NCI-H1105 treated with DMSO at 0.1 percent for 48 hours (cell line): Measurements from ENCODE around the gene SYVN1.
"Not testable (repeated sequence)": the region's sequence is repeated elsewhere in the genome, so short reads cannot be mapped to it uniquely, and the experiment has no call there.

Experiments
- DNase-seq: peaks from one replicate; lab custom pipeline; 2025; lab: John Stamatoyannopoulos, UW

SYVN1 gene

GRCh38 chr11:65134240-65134951, at the start of gene SYVN1:
Gene SYVN1, minus strand, starts transcription at chr11:65134519. Its CDS starts 918 bp downstream, at chr11:65133601.
- peak; percentile 95 for DNase-seq

DNA sequence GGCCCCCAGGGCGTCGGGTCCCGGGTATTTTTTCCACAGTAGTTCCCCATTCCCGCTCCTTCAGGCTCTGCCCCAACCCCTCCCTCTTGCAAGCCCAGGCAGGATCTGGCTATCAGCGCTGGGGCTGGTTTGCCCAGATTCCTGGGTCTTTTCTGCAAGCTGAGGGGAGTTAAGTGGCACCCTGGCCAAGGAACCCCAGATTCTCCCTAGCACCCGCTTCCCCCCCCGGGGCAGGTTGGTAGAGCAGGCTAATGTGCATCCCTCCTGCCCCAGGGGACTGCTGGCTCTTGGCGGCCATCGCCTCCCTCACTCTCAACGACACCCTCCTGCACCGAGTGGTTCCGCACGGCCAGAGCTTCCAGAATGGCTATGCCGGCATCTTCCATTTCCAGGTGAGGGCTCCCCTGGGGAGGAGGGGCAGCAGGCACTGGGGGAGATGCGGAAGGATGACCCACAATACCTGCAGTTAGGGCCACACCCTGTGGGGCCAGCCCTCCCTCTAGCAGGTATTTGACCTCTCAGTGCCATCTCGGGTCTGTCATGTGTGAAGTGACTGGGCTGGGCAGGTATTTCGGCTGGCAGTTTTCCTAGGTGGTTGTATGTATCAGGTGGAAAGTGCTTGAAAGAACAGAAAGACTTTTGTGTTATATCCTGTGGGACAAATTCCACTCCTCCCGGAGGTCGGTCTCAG, 49.0 kb upstream of the SYVN1 start:
- no peak for DNase-seq

DNA sequence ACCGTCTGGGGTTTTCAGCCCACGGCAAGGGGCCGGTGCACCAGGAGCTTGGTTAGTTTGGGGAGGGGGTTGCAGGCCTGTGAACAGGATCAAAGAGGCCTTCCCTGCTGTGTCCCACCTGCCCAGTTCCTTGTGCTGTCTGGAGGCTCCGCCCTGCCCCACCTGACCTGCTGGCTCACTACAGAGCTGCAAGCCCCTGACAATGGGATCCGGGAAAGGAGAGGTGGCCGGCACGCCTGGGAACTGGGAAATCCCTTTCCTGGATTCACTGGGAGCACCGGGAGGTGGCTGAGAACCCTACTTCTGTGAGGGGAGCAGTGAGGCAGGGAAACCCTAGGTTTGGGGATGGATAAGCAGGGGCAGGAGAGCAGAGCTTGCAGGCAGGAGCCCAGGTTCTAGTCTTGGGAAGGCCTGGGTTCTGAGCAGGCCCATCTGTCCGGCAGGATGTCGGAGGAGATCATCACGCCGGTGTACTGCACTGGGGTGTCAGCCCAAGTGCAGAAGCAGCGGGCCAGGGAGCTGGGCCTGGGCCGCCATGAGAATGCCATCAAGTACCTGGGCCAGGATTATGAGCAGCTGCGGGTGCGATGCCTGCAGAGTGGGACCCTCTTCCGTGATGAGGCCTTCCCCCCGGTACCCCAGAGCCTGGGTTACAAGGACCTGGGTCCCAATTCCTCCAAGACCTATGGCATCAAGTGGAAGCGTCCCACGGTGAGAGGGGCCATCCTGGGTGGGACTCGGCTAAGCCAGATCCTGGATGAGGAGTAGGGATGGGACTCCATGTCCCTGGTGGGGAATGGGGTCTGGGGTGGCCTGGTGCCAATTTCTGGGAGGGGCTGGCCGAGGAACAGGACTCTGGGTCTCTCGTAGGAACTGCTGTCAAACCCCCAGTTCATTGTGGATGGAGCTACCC, 48.2 kb upstream of the SYVN1 start:
- DNase-seq = peak; percentile 40

GRCh38 chr11:65181569-65182257, 47.4 kb upstream of the SYVN1 start, which contains the start of gene CAPN1:
Gene CAPN1, plus strand, starts transcription at chr11:65181928. Its CDS starts 774 bp downstream, at chr11:65182702.
- peak; percentile 46 for DNase-seq

- DNase-seq = peak; percentile 51
Measured at GRCh38 chr11:65180877-65181568, 46.7 kb upstream of the SYVN1 start.

DNA sequence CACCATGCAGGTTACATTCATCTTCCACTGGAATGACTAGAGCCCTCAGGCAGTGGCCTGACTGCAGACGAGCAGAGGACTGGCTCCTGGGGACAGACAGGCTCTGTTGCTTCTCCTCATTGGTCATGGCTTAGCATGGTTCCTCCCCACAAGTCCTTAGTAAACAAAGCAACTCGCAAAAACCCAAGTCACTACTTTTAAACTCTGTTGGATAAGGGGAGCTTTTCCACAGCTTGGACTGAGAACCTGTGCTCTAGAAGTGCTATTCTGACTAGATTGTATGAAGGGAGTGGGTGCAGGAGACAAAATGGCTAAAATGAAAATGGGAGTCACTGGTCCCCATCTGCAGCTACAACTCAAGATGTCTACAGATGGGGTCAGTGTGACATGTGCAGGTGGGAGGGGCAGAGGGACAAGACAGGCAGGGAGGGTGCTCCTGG, 40.3 kb upstream of the SYVN1 start:
- DNase-seq = not testable (repeated sequence)

DNA sequence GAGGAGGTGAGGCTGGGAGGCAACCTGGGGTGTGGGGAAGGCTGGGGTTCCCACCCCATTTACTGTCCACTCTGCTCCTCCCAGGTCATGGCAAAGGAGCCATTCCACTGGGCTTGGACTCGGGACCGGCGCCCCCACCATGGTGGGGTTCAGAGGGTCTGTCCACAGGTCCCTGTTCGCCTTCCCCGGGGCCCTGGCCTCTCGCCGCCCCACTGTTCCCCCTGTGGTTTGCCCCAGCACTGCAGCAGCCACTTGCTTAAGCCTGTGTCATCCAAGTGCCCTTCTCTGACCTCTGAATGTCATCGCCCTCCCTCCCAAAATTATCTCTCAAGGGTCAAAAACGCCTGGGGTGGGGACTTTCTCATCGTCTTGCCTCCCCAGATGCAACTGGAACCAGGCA, 38.3 kb upstream of the SYVN1 start:
- no peak for DNase-seq

- DNase-seq = no peak
Measured at GRCh38 chr11:65170058-65170534, 35.8 kb upstream of the SYVN1 start, which contains the start of gene SPDYC. Gene SPDYC, plus strand, starts transcription at chr11:65170233. Its CDS starts 1,125 bp downstream, at chr11:65171358.

DNA sequence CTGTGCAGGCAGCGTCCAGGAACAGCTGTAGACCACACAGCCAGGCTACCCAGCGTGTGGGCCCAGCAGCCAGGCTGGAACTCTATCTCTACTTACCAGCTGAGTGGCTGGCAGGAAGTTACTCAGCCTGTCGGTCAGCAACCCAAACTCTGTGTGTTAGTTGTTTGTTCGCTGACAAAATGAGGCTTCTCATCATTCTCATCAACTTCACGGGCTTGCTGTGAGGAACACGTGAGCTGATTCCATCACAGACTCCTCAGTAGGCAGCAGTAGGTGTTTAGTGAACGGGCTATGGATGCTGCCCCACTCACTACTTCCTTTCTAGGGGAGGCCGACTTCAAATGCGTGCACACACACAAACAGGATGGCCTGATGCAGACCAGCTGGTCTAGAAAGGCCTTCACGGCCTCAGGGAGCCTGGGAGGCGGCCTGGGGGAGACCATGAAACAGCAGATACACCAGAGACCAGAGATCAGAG, 34.9 kb upstream of the SYVN1 start:
- no peak for DNase-seq

DNA sequence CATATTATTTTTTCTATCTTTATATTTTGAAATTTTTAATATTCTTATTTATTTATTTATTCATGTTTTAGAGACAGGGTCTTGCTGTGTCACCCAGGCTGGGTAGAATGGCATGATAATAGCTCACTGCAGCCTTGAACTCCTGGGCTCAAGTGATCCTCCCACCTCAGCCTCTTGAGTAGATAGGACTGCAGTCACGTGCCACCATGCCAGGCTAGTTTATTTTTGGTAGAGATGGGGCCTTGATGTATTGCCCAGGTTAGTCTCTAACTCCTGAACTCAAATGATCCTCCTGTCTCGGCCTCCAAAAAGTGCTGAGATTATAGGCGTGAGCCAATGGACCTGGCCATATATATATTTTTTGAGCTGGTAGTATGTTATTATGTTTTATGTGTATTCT, 33.3 kb upstream of the SYVN1 start:
- no peak for DNase-seq

GRCh38 chr11:65166893-65167292, 32.6 kb upstream of the SYVN1 start:
- no peak for DNase-seq

DNA sequence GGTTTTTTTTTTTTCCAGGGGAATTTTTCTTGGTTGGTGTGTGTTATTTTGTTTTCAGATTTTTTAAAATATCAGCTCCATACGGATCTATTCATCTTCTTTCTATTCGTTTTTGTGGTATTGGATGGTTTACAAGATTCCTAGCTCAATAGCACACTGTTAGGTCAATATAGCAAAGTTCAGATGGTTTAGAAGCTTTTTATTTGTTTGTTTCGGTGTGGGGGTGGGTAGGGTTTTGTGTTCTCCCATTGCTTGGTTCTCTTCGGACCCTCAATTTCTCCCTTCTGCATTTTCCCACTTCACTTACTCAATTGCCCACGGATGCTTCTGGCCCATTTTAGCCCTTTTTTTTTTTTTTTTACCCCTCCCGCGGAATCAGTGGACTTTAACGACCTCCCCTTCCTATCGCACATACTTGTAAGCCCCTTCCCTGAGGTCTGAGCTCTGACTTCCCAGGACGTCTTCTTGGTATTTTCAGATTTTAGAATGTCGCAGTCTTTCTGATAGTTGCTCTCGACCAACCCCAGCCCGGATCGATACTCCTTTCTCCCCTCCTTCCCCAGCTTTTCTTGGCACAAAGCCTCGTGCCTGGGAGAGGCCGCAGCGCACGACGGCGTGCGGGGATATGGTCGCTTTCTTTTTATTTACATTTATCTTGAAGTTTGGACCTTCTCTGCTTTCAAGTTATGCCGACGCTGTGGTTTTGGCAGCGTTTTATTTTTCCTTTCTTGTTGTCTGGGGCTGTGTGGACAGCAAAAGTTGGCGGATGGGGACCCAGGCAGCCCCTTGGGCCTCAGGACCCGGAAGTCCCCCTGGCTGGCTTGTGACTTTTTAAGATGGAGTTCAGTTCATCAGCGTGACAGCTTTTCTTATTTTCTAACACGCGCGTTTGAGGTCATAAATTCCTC, 31.3 kb upstream of the SYVN1 start:
- DNase-seq = no peak

GRCh38 chr11:65163684-65164083, 29.4 kb upstream of the SYVN1 start:
- no peak for DNase-seq

DNA sequence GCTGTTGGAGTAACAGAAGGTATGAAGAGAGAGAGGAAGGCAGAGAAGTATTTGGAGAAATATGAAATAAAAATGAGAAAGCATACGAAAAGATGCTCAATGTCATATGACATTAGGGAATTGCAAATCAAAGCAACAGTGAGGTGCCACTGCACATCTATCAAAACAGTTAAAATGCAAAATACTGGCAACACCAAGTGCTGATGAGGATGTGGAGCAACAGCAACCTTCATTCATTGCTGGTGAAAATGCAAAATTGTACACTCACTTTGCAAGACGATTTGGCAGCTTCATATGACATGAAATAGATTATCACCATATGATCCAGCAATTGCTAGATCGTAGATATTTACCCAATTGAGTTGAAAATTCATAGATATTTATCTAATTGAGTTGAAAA, 26.3 kb upstream of the SYVN1 start:
- no peak for DNase-seq

DNA sequence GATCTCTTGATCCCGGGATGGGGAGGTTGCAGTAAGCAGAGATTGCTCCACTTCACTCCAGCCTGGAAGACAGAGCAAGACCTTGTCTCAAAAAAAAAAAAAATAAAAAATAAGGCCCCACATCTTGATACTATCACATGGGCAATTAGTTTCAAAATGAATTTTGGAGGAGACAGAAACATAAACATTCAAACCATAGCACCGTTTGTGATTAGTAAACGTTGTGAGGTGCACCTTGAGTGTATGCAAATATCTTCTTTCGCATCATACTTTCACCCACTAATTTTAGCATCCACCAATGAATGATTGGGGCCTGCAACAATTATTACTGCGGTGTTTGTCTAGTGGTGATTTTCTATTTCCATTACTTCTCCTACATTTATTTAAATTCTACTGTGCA, 24.7 kb upstream of the SYVN1 start:
- no peak for DNase-seq

DNA sequence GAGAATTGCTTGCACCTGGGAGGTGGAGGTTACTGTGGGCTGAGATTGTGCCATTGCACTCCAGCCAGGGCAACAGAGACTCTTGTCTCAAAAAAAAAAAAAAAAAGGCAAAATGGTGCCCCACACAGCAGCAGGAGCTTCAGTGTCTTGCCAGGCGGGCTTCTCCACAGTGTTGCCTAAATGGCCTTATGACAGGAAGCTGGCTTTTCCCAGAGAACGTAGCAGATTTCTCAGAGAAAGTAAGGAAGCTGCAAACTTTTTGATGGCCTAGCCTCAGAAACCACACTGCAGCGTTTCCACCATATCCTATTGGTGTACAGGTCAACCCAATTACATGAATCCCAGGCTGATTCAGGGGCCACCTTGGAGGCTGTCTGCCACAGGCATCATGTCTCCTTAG, 23.0 kb upstream of the SYVN1 start:
- no peak for DNase-seq

- DNase-seq = no peak
Measured at GRCh38 chr11:65156926-65157325, 22.6 kb upstream of the SYVN1 start.

GRCh38 chr11:65156256-65156655, 21.9 kb upstream of the SYVN1 start:
- no peak for DNase-seq

GRCh38 chr11:65152122-65152521, 17.8 kb upstream of the SYVN1 start:
- no peak for DNase-seq
